HG03354 (cell line): ENCODE results near the gene ZNF558.
A peak's percentile ranks its signal among the peaks of the same experiment; 100 is the strongest.

ENCODE experiments used
- ATAC-seq: cut with Tn5 transposase; IDR thresholded peaks from one replicate; pipeline ENCODE4 v1.9.1; 2021; ENCODE audit warnings: mild to moderate bottlenecking; ENCODE audit not compliant: unreplicated experiment, poor library complexity, severe bottlenecking

ZNF558 gene

GRCh38 chr19:8832132-8833021 lies at the start of gene ZNF558, which contains the start of gene MBD3L1:
ZNF558 (minus strand) TSS chr19:8832304; CDS start chr19:8822659, 9,645 bp downstream.
MBD3L1 (plus strand) TSS chr19:8832377; CDS start chr19:8842679, 10,302 bp downstream.
- ATAC-seq: peak; percentile 86

- no peak for ATAC-seq
Observed at GRCh38 chr19:8881512-8881911, 49.4 kb upstream of the ZNF558 start.

DNA sequence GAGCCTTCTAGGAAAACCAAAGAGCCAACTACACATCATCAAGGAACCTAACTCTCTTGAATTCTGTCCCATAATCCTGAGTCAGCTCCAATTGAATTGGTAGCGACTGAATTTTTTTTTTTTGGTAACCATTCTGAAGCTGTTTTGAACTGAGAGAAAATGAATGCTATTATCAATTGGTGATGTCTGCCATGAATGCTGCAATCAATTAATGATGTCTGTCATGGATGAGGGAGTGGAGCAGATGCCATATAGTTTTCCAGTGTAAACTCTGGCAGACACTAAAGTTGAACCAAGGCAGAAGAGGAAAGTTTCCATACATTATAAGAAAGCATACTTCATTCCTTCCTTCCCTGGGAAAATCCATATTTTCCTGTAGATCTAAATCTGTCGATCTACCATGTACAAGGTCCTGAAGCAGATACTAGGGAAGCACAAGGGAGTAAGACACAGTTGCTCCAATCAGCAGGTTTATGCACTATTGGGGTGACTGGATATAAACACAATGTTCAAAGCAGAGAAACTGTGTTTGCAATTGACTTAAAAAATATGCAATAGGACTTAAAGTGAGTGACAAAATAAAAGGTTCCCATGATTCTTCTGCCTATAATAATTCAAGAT lies 48.9 kb upstream of the ZNF558 start:
- no peak for ATAC-seq

DNA sequence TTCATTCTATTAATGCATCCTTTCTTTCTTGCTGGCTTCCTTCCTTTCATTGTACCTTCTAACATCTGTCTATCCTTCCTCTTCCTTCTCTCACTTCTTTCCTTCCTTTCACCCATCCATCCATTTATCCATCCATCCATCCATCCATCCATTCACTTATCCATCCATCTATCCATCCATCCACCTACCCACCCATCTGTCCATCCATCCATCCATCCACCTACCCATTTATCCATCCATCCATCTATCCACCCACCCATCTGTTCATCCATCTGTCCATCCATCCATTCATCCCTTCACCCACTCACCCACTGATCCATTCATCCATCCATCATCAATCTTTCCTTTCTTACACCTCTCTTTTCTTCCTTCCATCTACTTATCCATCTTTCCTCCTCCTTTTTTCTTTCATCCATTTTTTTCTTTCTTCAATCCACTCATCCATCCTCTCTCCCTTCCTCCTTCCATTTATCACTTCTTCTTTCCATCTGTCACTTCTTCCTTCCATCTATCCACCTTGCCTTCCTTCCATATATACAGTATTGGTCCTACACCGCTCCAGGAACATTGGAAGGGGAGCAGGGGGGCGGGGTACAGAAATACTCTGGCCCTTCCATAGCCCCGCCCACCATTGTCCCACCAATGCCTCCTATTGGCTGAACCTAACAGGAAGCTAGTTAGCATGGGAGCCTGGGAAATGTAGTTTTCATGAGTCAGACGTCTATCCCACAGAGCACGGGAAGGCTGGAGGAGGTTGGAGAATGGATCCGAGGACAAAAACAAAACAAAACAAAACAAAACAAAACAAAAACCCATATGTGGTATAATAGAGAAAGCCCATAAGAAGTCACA lies 46.0 kb upstream of the ZNF558 start:
- ATAC-seq: no peak

GRCh38 chr19:8866344-8866743 lies 34.2 kb upstream of the ZNF558 start:
- ATAC-seq: no peak

GRCh38 chr19:8858260-8858659 lies 26.2 kb upstream of the ZNF558 start:
- no peak for ATAC-seq

DNA sequence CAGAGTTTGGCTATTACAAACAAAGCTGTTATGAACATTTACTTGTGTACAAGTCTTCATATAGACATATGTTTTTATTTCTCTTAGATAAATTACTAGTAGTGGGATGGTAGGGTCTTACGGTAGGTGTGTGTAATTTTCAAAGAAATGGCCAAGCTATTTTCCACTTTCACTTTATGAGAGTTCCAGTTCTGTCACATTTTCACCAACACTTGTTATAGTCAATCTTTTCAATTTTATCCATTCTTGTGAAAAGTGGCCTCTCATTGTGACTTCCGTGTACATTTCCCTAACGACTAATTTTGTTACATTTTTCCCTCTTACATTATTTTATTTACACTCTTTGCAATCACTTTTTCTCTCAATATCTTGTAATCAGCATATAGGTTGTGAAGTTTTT lies 18.4 kb upstream of the ZNF558 start:
- no peak for ATAC-seq

DNA sequence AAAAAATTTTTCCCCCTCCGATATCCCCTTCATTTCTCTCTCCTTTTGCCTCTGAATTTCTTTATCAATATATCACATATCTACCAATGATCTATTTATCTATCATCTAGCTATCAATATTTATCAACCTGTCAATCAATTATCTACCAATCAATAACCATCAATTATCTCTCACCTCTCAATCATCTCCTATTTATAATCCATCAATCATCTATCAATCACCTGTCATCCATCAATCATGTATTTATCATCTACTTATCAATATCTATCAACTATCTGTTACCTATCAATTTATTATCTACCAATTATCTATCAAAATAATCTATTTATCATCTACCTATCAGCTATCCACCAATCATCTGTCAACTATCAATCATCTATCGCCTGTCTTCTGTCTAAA lies 17.1 kb upstream of the ZNF558 start:
- ATAC-seq: no peak

DNA sequence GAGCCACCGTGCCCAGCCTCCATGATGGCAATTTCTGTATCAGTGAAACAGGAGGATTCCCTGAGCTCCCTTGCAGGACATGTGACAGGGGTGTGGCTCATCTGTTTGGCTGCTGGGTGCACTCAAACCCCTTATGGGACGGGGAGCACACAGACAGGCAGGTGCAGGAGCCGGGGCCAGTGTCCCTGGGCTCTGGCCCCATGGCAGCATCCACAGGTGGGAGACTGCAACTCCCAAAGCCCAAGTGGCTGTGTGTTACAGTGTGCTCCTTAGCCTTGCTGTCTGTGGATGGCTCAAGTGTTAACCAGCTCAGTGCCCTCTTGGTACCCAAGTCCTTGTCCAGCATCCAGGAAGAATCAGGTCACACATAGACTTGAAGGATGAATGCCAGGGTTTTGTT lies 14.7 kb upstream of the ZNF558 start:
- no peak for ATAC-seq

GRCh38 chr19:8840708-8841107 lies 8.6 kb upstream of the ZNF558 start:
- no peak for ATAC-seq

GRCh38 chr19:8835877-8836276 lies 3.8 kb upstream of the ZNF558 start:
- no peak for ATAC-seq

GRCh38 chr19:8835446-8835845 lies 3.3 kb upstream of the ZNF558 start:
- no peak for ATAC-seq

DNA sequence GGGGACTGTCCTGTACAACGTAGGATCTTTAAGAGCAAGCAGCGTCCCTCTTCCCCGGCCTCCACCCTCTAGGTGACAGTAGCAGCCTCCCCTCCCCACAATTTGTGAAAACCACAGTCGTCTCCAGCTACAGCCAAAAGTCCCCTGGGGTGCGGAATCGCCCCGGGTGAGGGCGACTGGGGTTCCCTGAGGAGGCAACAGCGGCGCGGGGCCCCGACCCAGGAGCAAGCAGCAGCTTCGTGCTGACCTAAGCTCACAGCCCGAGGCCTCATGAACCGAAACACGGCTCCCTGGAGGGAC lies 322 bp downstream of the ZNF558 start:
- ATAC-seq: peak; percentile 17

- ATAC-seq: no peak
Observed at GRCh38 chr19:8831373-8831772, 731 bp downstream of the ZNF558 start.

DNA sequence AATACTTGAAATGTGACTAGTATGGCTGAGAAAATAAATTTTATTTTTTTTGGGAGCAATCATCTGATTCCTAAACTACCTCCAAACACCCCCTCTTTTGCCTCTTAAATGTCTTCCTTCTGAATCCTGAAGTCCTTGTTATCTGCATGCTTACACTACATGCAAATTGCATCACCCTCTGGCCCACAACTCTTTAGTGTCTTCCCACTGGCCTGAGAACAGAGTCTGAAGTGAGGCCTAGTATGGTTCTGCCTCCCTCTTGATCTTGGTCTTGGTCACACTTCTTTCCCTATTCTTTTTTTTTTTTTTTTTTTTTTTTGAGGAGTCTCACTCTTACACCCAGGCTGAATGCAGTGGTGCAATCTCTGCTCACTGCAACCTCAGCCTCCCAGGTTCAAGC lies 4.8 kb downstream of the ZNF558 start:
- ATAC-seq: no peak

DNA sequence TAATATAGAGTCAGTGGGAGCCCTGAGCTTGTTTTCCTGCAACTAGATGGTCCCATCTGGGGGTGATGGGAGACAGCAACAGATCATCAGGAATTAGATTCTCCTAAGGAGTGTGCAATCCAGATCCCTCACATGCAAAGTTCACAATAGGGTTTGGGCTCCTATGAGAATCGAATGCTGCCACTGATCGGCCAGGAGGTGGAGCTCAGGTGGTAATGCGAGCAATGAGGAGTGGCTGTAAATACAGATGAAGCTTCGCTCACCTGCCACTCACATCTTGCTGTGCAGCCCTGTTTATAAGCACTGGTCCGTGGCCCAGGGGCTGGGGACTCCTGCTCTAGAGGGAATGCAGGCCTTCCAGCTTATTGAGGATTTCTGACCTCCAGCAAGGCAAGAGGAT lies 5.7 kb downstream of the ZNF558 start:
- ATAC-seq: no peak

GRCh38 chr19:8821748-8822241 lies 10.3 kb downstream of the ZNF558 start:
- ATAC-seq: no peak

- no peak for ATAC-seq
Observed at GRCh38 chr19:8820234-8820633, 11.9 kb downstream of the ZNF558 start.

- ATAC-seq: no peak
Observed at GRCh38 chr19:8815780-8816179, 16.3 kb downstream of the ZNF558 start.

GRCh38 chr19:8814176-8814575 lies 17.9 kb downstream of the ZNF558 start:
- ATAC-seq: no peak
